Smooth muscle cell of trachea (primary cell): ENCODE data around the gene CEACAM3. TPM values are rescaled to one million over a fixed set of nuclear protein-coding genes. Genes with fewer than 3 reads are reported as not detected.

ENCODE experiments used
- total RNA-seq: library from RNA; depleted of rRNA; stranded (reverse); fragments of >200 nt; gene quantifications from 2 replicates; pipeline ENCODE4 v1.2.1, GENCODE V29; 2014

CEACAM3 gene
- not detected in 2 replicates for total RNA-seq

GRCh38 chr19:41796362-41796761, at the start of gene CEACAM3:
Gene CEACAM3 (plus strand): TSS chr19:41796587. CDS start chr19:41796678, 91 bp downstream.

GRCh38 chr19:41755328-41755913, 41.0 kb upstream of the CEACAM3 start, which contains the start of gene CEACAM6:
Gene CEACAM6 (plus strand): TSS chr19:41755530. CDS start chr19:41755639, 109 bp downstream.

GRCh38 chr19:41844601-41845000, 48.2 kb downstream of the CEACAM3 start, which contains the start of gene LYPD4:
Gene LYPD4 (minus strand): TSS chr19:41844683. CDS start chr19:41839285, 5,398 bp downstream.

GRCh38 chr19:41845001-41845050, 48.4 kb downstream of the CEACAM3 start, which contains the start of gene DMRTC2:
Gene DMRTC2 (plus strand): TSS chr19:41845042. CDS start chr19:41847429, 2,387 bp downstream.

GRCh38 chr19:41859618-41860418, 63.4 kb downstream of the CEACAM3 start, which contains the start of gene RPS19:
Gene RPS19 (plus strand): TSS chr19:41860255. CDS start chr19:41860775, 520 bp downstream.

Other genes with a start within 250 kb of the CEACAM3 start
- not detected in 2 replicates for gene CEACAM21, start 220.4 kb upstream of the CEACAM3 start, total RNA-seq
- not detected in 2 replicates for gene CEACAM4, start 169.5 kb upstream of the CEACAM3 start, total RNA-seq
- gene CEACAM7, start 108.3 kb upstream of the CEACAM3 start, total RNA-seq = not detected in 2 replicates
- gene CEACAM5, start 88.0 kb upstream of the CEACAM3 start, total RNA-seq = not detected in 2 replicates
- gene CEACAM6, start 41.1 kb upstream of the CEACAM3 start, total RNA-seq = not detected in 2 replicates
- not detected in 2 replicates for gene LYPD4, start 48.1 kb downstream of the CEACAM3 start, total RNA-seq
- not detected in 2 replicates for gene DMRTC2, start 48.5 kb downstream of the CEACAM3 start, total RNA-seq
- 959 and 1,046 TPM in 2 replicates for gene RPS19, start 63.7 kb downstream of the CEACAM3 start, total RNA-seq
- 0.17 TPM in 1 of 2 replicates, not detected in the other for gene CD79A, start 80.7 kb downstream of the CEACAM3 start, total RNA-seq
- 37.5 and 39.9 TPM in 2 replicates for gene ARHGEF1, start 86.6 kb downstream of the CEACAM3 start, total RNA-seq
- gene ERFL, start 131.9 kb downstream of the CEACAM3 start, total RNA-seq = under 0.01 TPM in 1 of 2 replicates, not detected in the other
- gene RABAC1, start 162.7 kb downstream of the CEACAM3 start, total RNA-seq = 135 and 204 TPM in 2 replicates
- gene ATP1A3, start 197.6 kb downstream of the CEACAM3 start, total RNA-seq = under 0.01 and 0.15 TPM in 2 replicates